ENCODE data around the gene DPP4.

The DPP4 gene

DNA sequence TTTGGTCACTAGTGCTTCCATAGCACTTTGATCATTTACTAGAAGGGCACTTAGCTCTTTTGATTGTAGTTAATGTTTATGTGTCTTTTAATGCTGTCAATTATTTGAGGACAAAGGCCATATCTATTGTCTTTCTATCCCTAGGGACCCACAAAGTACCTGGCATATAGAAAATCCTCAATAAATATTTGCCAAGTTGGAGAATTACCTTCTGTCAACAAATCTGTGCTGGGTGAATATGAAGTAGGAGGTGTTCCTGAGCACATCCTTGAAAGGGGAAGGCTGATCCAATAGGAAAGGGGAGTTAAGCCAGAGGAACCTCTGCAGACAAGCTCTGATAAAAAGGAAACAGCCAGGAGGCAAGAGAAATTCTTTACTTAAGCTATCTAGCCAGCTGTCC is 8.2 kb downstream of the DPP4 start:
- Histone ChIP-seq H3K9me2 (replicated peaks; ENCODE audit: insufficient read depth, low read length) (no peaks in the 10 kb centered on the region), H3K79me2 (ENCODE audit: low read length) (no peaks in the 10 kb centered on the region), H4K20me1 (ENCODE audit: insufficient read depth, low read length) (no peaks in the 10 kb centered on the region), H3K27me3 (replicated peaks; ENCODE audit: insufficient read depth, low read length) (no peaks in the 10 kb centered on the region), H2AFZ (ENCODE audit: low read length) (no peak overlapping the region), H3K4me2 (ENCODE audit: low read depth, low read length) (no peak overlapping the region), H3K27ac (ENCODE audit: low read length) (no peak overlapping the region), H3K9me3 (replicated peaks; ENCODE audit: insufficient read depth, low read length) (no peaks in the 10 kb centered on the region), H3K4me3 (ENCODE audit: low read length) (no peak overlapping the region), H3K36me3 (replicated peaks; ENCODE audit: insufficient read depth, low read length) (no peaks in the 10 kb centered on the region), H3K9ac (ENCODE audit: low read length) (no peak overlapping the region), H3F3A (ENCODE audit: insufficient read depth, low read length) (no peaks in the 10 kb centered on the region), H3K4me1 (ENCODE audit: low read length) (peaks cover 7% of the 10 kb centered on the region; the same call in 1 of the 2 replicates)
- no peak for TF ChIP-seq EZH2 (optimal IDR thresholded peaks at IDR 0.05; ENCODE audit: low read depth, low read length)
- TF ChIP-seq, protein P1, sequence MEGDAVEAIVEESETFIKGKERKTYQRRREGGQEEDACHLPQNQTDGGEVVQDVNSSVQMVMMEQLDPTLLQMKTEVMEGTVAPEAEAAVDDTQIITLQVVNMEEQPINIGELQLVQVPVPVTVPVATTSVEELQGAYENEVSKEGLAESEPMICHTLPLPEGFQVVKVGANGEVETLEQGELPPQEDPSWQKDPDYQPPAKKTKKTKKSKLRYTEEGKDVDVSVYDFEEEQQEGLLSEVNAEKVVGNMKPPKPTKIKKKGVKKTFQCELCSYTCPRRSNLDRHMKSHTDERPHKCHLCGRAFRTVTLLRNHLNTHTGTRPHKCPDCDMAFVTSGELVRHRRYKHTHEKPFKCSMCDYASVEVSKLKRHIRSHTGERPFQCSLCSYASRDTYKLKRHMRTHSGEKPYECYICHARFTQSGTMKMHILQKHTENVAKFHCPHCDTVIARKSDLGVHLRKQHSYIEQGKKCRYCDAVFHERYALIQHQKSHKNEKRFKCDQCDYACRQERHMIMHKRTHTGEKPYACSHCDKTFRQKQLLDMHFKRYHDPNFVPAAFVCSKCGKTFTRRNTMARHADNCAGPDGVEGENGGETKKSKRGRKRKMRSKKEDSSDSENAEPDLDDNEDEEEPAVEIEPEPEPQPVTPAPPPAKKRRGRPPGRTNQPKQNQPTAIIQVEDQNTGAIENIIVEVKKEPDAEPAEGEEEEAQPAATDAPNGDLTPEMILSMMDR (IDR thresholded peaks at IDR 0.05; ENCODE audit: low read length): no peak
- no peak for TF ChIP-seq EZH2phosphoT487 (IDR thresholded peaks at IDR 0.05; ENCODE audit: low read length)
- no peak for DNase-seq

DNA sequence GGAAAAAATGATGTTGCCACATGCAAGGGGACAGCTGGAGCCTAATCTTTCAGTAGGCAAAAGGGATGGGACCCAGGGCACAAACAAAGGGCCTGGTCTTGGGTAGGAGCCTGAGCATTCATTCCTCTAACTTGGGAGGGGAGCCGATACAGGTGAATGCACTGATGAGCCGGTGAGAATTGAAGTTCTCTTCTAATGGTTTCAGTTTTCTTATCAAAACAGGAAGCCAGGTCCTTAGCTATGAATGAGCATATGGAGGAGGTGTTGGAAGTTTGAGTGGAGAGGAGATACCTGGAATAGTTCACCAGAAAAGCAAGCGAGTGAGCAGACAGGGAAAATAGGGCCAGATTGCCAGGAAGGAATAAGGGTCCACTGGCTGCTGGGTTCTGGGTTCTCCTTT is 10.1 kb downstream of the DPP4 start:
- no peaks in the 10 kb centered on the region for H3K36me3 ChIP-seq (replicated peaks; ENCODE audit: insufficient read depth, low read length)
- H3K4me2 ChIP-seq (ENCODE audit: low read depth, low read length): peak overlapping the region; percentile 59
- no peaks in the 10 kb centered on the region for H3K9me2 ChIP-seq (replicated peaks; ENCODE audit: insufficient read depth, low read length)
- peak; percentile 34 for DNase-seq
- H3F3A ChIP-seq (ENCODE audit: insufficient read depth, low read length): peaks cover 8% of the 10 kb centered on the region
- H3K79me2 ChIP-seq (ENCODE audit: low read length): no peaks in the 10 kb centered on the region
- no peak overlapping the region for H3K4me3 ChIP-seq (ENCODE audit: low read length)
- H4K20me1 ChIP-seq (ENCODE audit: insufficient read depth, low read length): no peaks in the 10 kb centered on the region
- peak overlapping the region; percentile 68 for H2AFZ ChIP-seq (ENCODE audit: low read length)
- TF ChIP-seq EZH2 (optimal IDR thresholded peaks at IDR 0.05; ENCODE audit: low read depth, low read length): no peak
- TF ChIP-seq EZH2phosphoT487 (IDR thresholded peaks at IDR 0.05; ENCODE audit: low read length): no peak
- TF ChIP-seq, protein P1 (IDR thresholded peaks at IDR 0.05; ENCODE audit: low read length): no peak
- no peaks in the 10 kb centered on the region for H3K27me3 ChIP-seq (replicated peaks; ENCODE audit: insufficient read depth, low read length)
- H3K4me1 ChIP-seq (ENCODE audit: low read length): peaks cover 7% of the 10 kb centered on the region; the same call in 1 of the 2 replicates
- H3K9ac ChIP-seq (ENCODE audit: low read length): no peak overlapping the region
- H3K9me3 ChIP-seq (replicated peaks; ENCODE audit: insufficient read depth, low read length): no peaks in the 10 kb centered on the region
- no peak overlapping the region for H3K27ac ChIP-seq (ENCODE audit: low read length)

DNA sequence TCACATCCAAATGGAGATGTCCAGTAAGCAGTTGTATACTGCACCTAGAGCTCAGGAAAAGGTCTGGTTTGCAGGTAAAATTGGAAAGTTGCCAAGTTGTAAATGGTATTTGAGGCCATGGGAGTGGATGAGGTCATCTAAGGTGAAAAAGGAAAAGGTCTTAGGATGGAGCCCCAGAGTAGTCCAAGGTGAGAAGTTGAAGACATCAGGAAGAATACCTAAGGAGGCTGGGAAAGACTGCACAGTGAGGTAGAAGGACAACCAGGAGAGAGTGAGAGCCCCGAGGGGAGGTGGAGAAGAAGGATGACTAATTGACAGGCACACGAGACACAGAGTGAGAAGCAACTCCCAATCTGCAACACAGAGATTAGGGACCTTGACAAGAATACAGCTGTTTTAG is 10.7 kb downstream of the DPP4 start:
- peaks cover 7% of the 10 kb centered on the region for H3K4me1 ChIP-seq (ENCODE audit: low read length)
- H4K20me1 ChIP-seq (ENCODE audit: insufficient read depth, low read length): no peaks in the 10 kb centered on the region
- H3K27me3 ChIP-seq (replicated peaks; ENCODE audit: insufficient read depth, low read length): no peaks in the 10 kb centered on the region
- TF ChIP-seq EZH2phosphoT487 (IDR thresholded peaks at IDR 0.05; ENCODE audit: low read length) (no peak), EZH2 (optimal IDR thresholded peaks at IDR 0.05; ENCODE audit: low read depth, low read length) (no peak)
- TF ChIP-seq, protein P1 (IDR thresholded peaks at IDR 0.05; ENCODE audit: low read length): no peak
- no peak for DNase-seq
- no peaks in the 10 kb centered on the region for H3K79me2 ChIP-seq (ENCODE audit: low read length)
- H3K4me3 ChIP-seq (ENCODE audit: low read length): no peak overlapping the region
- no peaks in the 10 kb centered on the region for H3K36me3 ChIP-seq (replicated peaks; ENCODE audit: insufficient read depth, low read length)
- no peak overlapping the region for H3K27ac ChIP-seq (ENCODE audit: low read length)
- H2AFZ ChIP-seq (ENCODE audit: low read length): peak overlapping the region; percentile 68
- no peaks in the 10 kb centered on the region for H3K9me3 ChIP-seq (replicated peaks; ENCODE audit: insufficient read depth, low read length)
- no peaks in the 10 kb centered on the region for H3K9me2 ChIP-seq (replicated peaks; ENCODE audit: insufficient read depth, low read length)
- peak overlapping the region; percentile 59 for H3K4me2 ChIP-seq (ENCODE audit: low read depth, low read length)
- H3K9ac ChIP-seq (ENCODE audit: low read length): no peak overlapping the region
- H3F3A ChIP-seq (ENCODE audit: insufficient read depth, low read length): peaks cover 12% of the 10 kb centered on the region

Data from MM.1S (cell line).